ENCODE results near the gene PACC1. TPM values are rescaled to one million over a fixed set of nuclear protein-coding genes. Genes with fewer than 3 reads are reported as not detected.
A peak's percentile ranks its signal among the peaks of the same experiment; 100 is the strongest.

PACC1 gene
- total RNA-seq, 4 donors from 2014 or later, result 2.9 to 5.5 (median 4.9) TPM

GRCh38 chr1:212450331-212450881 lies 35.7 kb upstream of the PACC1 start:
- Histone ChIP-seq H3K9me3 (no peaks in the 10 kb centered on the region), H3K27ac (no peak overlapping the region), H3K36me3 (no peaks in the 10 kb centered on the region), H3K27me3 (no peaks in the 10 kb centered on the region), H3K4me1 (no peaks in the 10 kb centered on the region), H3K4me3 (replicated peaks in 1 of 3) (no peak overlapping the region)
- TF ChIP-seq POLR2A (IDR thresholded peaks at IDR 0.05), result no peak
- TF ChIP-seq CTCF (IDR thresholded peaks at IDR 0.05), result no peak
- peak; percentile 14 to 43 for DNase-seq
- 61 to 81% methylated on average over 4 of the region's 4 CpGs for WGBS, 2 donors
- intact Hi-C loops (cut with DNase I), result loop anchor here (5.0 to 10.0 kb wide), 3 partner anchors 76 to 776 kb away; partner anchors contain the start of gene NEK2

GRCh38 chr1:212447478-212447877 lies 32.8 kb upstream of the PACC1 start:
- no peak for DNase-seq
- TF ChIP-seq CTCF (IDR thresholded peaks at IDR 0.05) (no peak), POLR2A (IDR thresholded peaks at IDR 0.05) (no peak)
- intact Hi-C loops (cut with DNase I), result no loop called here
- Histone ChIP-seq H3K4me1 (no peaks in the 10 kb centered on the region), H3K4me3 (replicated peaks in 1 of 3) (no peak overlapping the region), H3K9me3 (no peaks in the 10 kb centered on the region), H3K36me3 (no peaks in the 10 kb centered on the region), H3K27me3 (no peaks in the 10 kb centered on the region), H3K27ac (no peak overlapping the region)
- 80 to 84% methylated on average over 1 to 2 of the region's 2 CpGs for WGBS, 2 donors

GRCh38 chr1:212446333-212446732 lies 31.6 kb upstream of the PACC1 start:
- H3K27me3 ChIP-seq, result no peaks in the 10 kb centered on the region
- TF ChIP-seq POLR2A (IDR thresholded peaks at IDR 0.05), result no peak
- TF ChIP-seq CTCF (IDR thresholded peaks at IDR 0.05), result no peak
- no peak for DNase-seq
- 79 to 81% methylated on average over 8 of the region's 8 CpGs for WGBS, 2 donors
- H3K36me3 ChIP-seq, result no peaks in the 10 kb centered on the region
- H3K9me3 ChIP-seq, result no peaks in the 10 kb centered on the region
- intact Hi-C loops (cut with DNase I), result no loop called here
- H3K4me3 ChIP-seq (replicated peaks in 1 of 3), result no peak overlapping the region
- H3K4me1 ChIP-seq, result no peaks in the 10 kb centered on the region
- no peak overlapping the region for H3K27ac ChIP-seq

GRCh38 chr1:212442408-212442807 lies 27.7 kb upstream of the PACC1 start:
- H3K9me3 ChIP-seq, result no peaks in the 10 kb centered on the region
- TF ChIP-seq CTCF (IDR thresholded peaks at IDR 0.05), result no peak
- no peak for TF ChIP-seq POLR2A (IDR thresholded peaks at IDR 0.05)
- WGBS, 2 donors, result 98 to 99% methylated on average over 5 of the region's 5 CpGs
- H3K27ac ChIP-seq, result no peak overlapping the region
- no peak overlapping the region for H3K4me3 ChIP-seq (replicated peaks in 1 of 3)
- DNase-seq, result no peak
- intact Hi-C loops (cut with DNase I), result no loop called here
- H3K36me3 ChIP-seq, result no peaks in the 10 kb centered on the region
- H3K4me1 ChIP-seq, result no peaks in the 10 kb centered on the region
- H3K27me3 ChIP-seq, result no peaks in the 10 kb centered on the region

- intact Hi-C loops (cut with DNase I), result no loop called here
- no peak for TF ChIP-seq CTCF (IDR thresholded peaks at IDR 0.05)
- TF ChIP-seq POLR2A (IDR thresholded peaks at IDR 0.05), result no peak
- WGBS, 2 donors, result 68 to 75% methylated on average over 9 of the region's 9 CpGs
Observed at GRCh38 chr1:212440419-212440818, 25.7 kb upstream of the PACC1 start.

More at GRCh38 chr1:212440419-212440818, 25.7 kb upstream of the PACC1 start:
- Histone ChIP-seq H3K27me3 (no peaks in the 10 kb centered on the region), H3K4me1 (no peaks in the 10 kb centered on the region), H3K9me3 (no peaks in the 10 kb centered on the region), H3K36me3 (no peaks in the 10 kb centered on the region), H3K4me3 (replicated peaks in 1 of 3) (no peak overlapping the region), H3K27ac (no peak overlapping the region)
- peak in 1 of 2 donors; percentile 13 for DNase-seq
